Caco-2 (cell line): ENCODE measurements around the gene ZNF23. TPM values are rescaled to one million over a fixed set of nuclear protein-coding genes. Genes with fewer than 3 reads are reported as not detected.

Experiments used
- BruUV-seq: library from RNA; stranded (reverse); fragments of 400-500 nt; replicated peaks from 2 replicates; lab custom pipeline; 2021; lab: Mats Ljungman, UMichigan
- CTCF ChIA-PET: fragments of 300-600 bp; sonication (Branson Sonifier 250); formaldehyde crosslinking; loops from one replicate; lab custom pipeline; 2022; ENCODE audit warnings: antibody characterized with exemption; lab: Charles Lee
- POLR2A ChIA-PET: fragments of 300-600 bp; sonication (Branson Sonifier 250); formaldehyde crosslinking; loops from one replicate; lab custom pipeline; 2022; ENCODE audit warnings: antibody characterized with exemption; lab: Charles Lee
- DNase-seq, 2 experiments: peaks; one replicate each; pipeline versions ENCODE4 v3.0.0 to v3.0.0-alpha.2; 2020 to 2022
- H3K27me3 ChIP-seq: replicated peaks from 2 replicates; pipeline ENCODE4 v1.6.0; 2011; ENCODE audit warnings: low read length; ENCODE audit not compliant: control insufficient read depth, insufficient read depth
- H3K36me3 ChIP-seq: 2 replicates; pipeline ENCODE4 v1.5.1; 2011; ENCODE audit warnings: low read length; ENCODE audit not compliant: control insufficient read depth, insufficient read depth
- H3K4me1 ChIP-seq: fragments of 250-450 bp; sonication (Bioruptor Pico); 2 replicates; pipeline ENCODE4 v1.5.1; 2020; ENCODE audit warnings: mild to moderate bottlenecking
- H3K4me3 ChIP-seq: 2 replicates; pipeline ENCODE4 v1.5.1; 2011; ENCODE audit warnings: low read depth, mild to moderate bottlenecking, control low read depth, low read length
- H3K9me3 ChIP-seq: fragments of 250-450 bp; sonication (Bioruptor Pico); 2 replicates; pipeline ENCODE4 v1.5.1; 2020; ENCODE audit warnings: mild to moderate bottlenecking, moderate library complexity
- H3K27ac Mint-ChIP-seq: one replicate; pipeline ENCODE4 v1.8.0; 2022; ENCODE audit warnings: mixed read lengths; ENCODE audit not compliant: unreplicated experiment
- H3K27me3 Mint-ChIP-seq: one replicate; pipeline ENCODE4 v1.8.0; 2022; ENCODE audit warnings: mixed read lengths; ENCODE audit not compliant: insufficient read depth, unreplicated experiment
- H3K36me3 Mint-ChIP-seq: one replicate; pipeline ENCODE4 v1.8.0; 2022; ENCODE audit warnings: mild to moderate bottlenecking, mixed read lengths; ENCODE audit not compliant: insufficient read depth, unreplicated experiment
- H3K4me1 Mint-ChIP-seq: one replicate; pipeline ENCODE4 v1.8.0; 2022; ENCODE audit warnings: low read depth, mixed read lengths; ENCODE audit not compliant: unreplicated experiment
- H3K4me3 Mint-ChIP-seq: one replicate; pipeline ENCODE4 v1.8.0; 2022; ENCODE audit warnings: mild to moderate bottlenecking, moderate library complexity, mixed read lengths; ENCODE audit not compliant: unreplicated experiment
- H3K9me3 Mint-ChIP-seq: one replicate; pipeline ENCODE4 v1.8.0; 2022; ENCODE audit warnings: mixed read lengths; ENCODE audit not compliant: unreplicated experiment
- CTCF ChIP-seq, 2 experiments: fragments of 200-600 bp in 1 of 2; IDR thresholded peaks; 1 replicate in 1 of 2; 2 replicates in 1 of 2; pipeline versions ENCODE4 v1.5.1 to v1.8.0; 2011 to 2022; ENCODE audit warnings: antibody characterized with exemption in 1 of 2, control low read depth in 1 of 2, inconsistent platforms in 1 of 2, low read depth in 1 of 2, low read length in 1 of 2, mild to moderate bottlenecking in 1 of 2, moderate library complexity in 1 of 2; ENCODE audit not compliant: insufficient read depth in 1 of 2, severe bottlenecking in 1 of 2, unreplicated experiment in 1 of 2
- intact Hi-C: fragments of 100-400 bp; cut with micrococcal nuclease; formaldehyde crosslinking; loops from one replicate; pipeline ENCODE4 v1.10.0; 2022; ENCODE audit not compliant: unreplicated experiment
- total RNA-seq: library from RNA; stranded (reverse); gene quantifications from 2 replicates; pipeline ENCODE4 v1.2.3, GENCODE V29; 2022

ZNF23 gene
- total RNA-seq, 1 experiment from 2014 or later = 9.6 TPM

DNA sequence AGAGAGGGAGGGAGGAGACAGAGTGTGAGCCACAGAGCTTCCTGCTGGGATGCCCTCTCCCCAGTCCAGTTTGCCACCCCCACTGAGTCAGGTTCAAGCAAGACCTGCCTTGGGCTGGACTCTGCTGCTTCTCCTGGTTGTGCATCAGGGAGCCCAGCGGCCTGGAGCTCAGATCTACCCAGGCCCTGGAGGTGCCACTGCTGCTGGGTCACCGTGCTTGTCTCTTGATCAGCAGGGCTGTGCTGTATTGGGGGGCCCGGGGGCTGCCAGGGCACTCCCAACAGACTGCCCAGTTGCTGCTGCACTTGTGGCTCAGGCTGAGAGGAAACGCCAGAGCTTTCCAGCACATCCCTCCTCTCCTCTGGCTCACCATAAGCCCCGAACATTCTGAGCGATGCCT is 29.1 kb downstream of the ZNF23 start:
- TF ChIP-seq CTCF (IDR thresholded peaks at IDR 0.05; ENCODE audit: insufficient read depth in 1 of 2, low read depth in 1 of 2, low read length in 1 of 2, severe bottlenecking in 1 of 2, unreplicated experiment in 1 of 2) = no peak
- Mint-ChIP-seq H3K9me3 (peaks cover 10% of the 10 kb centered on the region), H3K27me3 (peaks cover 13% of the 10 kb centered on the region), H3K4me3 (no peak overlapping the region), H3K27ac (no peak overlapping the region), H3K4me1 (no peaks in the 10 kb centered on the region), H3K36me3 (no peaks in the 10 kb centered on the region)
- ChIA-PET POLR2A (no interaction called here), CTCF (no interaction called here)
- BruUV-seq = no TSS peak
- peaks cover 9% of the 10 kb centered on the region for H3K9me3 ChIP-seq
- no peaks in the 10 kb centered on the region for H3K36me3 ChIP-seq
- no peak overlapping the region for H3K4me3 ChIP-seq
- no peak for DNase-seq
- H3K4me1 ChIP-seq = no peaks in the 10 kb centered on the region
- intact Hi-C loops = no loop called here
- no peaks in the 10 kb centered on the region; the same call in none of the 2 replicates for H3K27me3 ChIP-seq

DNA sequence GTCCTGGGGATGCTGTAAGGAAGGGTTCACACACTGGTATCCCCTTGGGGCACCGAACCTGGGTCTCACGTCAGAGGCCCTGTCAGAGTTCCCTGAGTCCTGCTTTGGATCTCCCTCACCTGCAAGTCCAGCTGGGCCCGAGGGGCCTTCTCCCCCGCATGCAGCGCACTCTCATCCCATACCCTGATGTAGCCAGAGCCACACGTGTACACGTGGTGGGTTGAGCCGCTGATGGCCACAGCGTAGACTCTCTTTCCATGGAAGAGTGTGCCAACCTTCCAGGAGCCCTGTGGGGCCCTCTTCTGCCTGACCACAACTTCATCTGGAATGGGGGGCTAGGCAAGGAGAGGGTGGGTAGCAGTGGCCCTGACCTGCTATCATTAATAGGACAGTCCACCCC is 30.1 kb downstream of the ZNF23 start:
- Mint-ChIP-seq H3K4me3 (no peak overlapping the region), H3K36me3 (no peaks in the 10 kb centered on the region), H3K27me3 (peaks cover 6% of the 10 kb centered on the region), H3K4me1 (no peaks in the 10 kb centered on the region), H3K9me3 (peaks cover 10% of the 10 kb centered on the region), H3K27ac (no peak overlapping the region)
- Histone ChIP-seq H3K9me3 (peaks cover 9% of the 10 kb centered on the region), H3K36me3 (no peaks in the 10 kb centered on the region), H3K4me1 (no peaks in the 10 kb centered on the region), H3K27me3 (peaks cover 1% of the 10 kb centered on the region), H3K4me3 (no peak overlapping the region)
- no peak for TF ChIP-seq CTCF (IDR thresholded peaks at IDR 0.05; ENCODE audit: insufficient read depth in 1 of 2, low read depth in 1 of 2, low read length in 1 of 2, severe bottlenecking in 1 of 2, unreplicated experiment in 1 of 2)
- ChIA-PET CTCF (no interaction called here), POLR2A (no interaction called here)
- intact Hi-C loops = no loop called here
- BruUV-seq = no TSS peak
- no peak for DNase-seq

DNA sequence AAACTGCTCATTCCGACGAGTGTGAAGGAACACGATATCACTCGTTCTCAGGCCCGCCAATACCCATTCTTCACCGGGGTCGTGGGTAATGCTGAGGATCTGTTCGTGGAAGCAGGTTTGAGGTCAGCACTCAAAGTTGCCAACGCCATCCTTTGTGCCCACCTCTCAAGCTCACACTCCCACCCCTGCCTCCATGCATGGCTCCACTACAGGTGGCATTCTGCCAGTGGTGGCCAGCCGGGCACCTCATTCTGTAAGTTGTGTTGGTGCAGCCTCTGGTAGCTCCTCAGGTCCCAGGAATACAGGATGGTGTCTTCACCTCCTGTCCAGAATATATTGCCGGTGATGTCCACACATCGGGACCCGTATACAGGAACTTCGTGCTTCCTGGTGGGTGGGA is 30.9 kb downstream of the ZNF23 start:
- no peaks in the 10 kb centered on the region for H3K36me3 ChIP-seq
- peaks cover 9% of the 10 kb centered on the region for H3K27me3 Mint-ChIP-seq
- peaks cover 9% of the 10 kb centered on the region for H3K9me3 ChIP-seq
- peaks cover 10% of the 10 kb centered on the region for H3K9me3 Mint-ChIP-seq
- no peaks in the 10 kb centered on the region for H3K36me3 Mint-ChIP-seq
- intact Hi-C loops = no loop called here
- TF ChIP-seq CTCF (IDR thresholded peaks at IDR 0.05; ENCODE audit: insufficient read depth in 1 of 2, low read depth in 1 of 2, low read length in 1 of 2, severe bottlenecking in 1 of 2, unreplicated experiment in 1 of 2) = no peak
- no peak overlapping the region for H3K27ac Mint-ChIP-seq
- ChIA-PET POLR2A (no interaction called here), CTCF (no interaction called here)
- H3K27me3 ChIP-seq = peaks cover 1% of the 10 kb centered on the region
- H3K4me3 Mint-ChIP-seq = no peak overlapping the region
- no TSS peak for BruUV-seq
- H3K4me1 Mint-ChIP-seq = no peaks in the 10 kb centered on the region
- no peaks in the 10 kb centered on the region for H3K4me1 ChIP-seq
- H3K4me3 ChIP-seq = no peak overlapping the region
- DNase-seq = no peak
